HepG2 (cell line): ENCODE results near the gene NDE1. TPM values are rescaled to one million over a fixed set of nuclear protein-coding genes. Genes with fewer than 3 reads are reported as not detected.

Experiments used
- ARID5B ChIP-seq: IDR thresholded peaks from 2 replicates; pipeline ENCODE4 v1.4.0; 2020; ENCODE audit warnings: mild to moderate bottlenecking, missing genetic modification reagents
- DR1 ChIP-seq: sonication (generic); formaldehyde crosslinking; IDR thresholded peaks from 2 replicates; pipeline ENCODE4 v1.8.0; 2021; ENCODE audit warnings: mild to moderate bottlenecking, missing genetic modification reagents, inconsistent platforms
- FLYWCH1 ChIP-seq: sonication (generic); formaldehyde crosslinking; IDR thresholded peaks from 2 replicates; pipeline ENCODE4 v1.8.1; 2023; ENCODE audit warnings: mild to moderate bottlenecking, missing genetic modification reagents
- GABPA ChIP-seq, 2 experiments: IDR thresholded peaks; 2 replicates each; pipeline ENCODE4 v1.6.1; 2011 to 2016; ENCODE audit warnings: low read depth in 2 of 2, low read length in 1 of 2, missing biosample characterization in 1 of 2, missing genetic modification characterization in 1 of 2
- GPBP1L1 ChIP-seq: sonication (generic); formaldehyde crosslinking; IDR thresholded peaks from 2 replicates; pipeline ENCODE4 v1.5.0; 2020; ENCODE audit warnings: mild to moderate bottlenecking, missing genetic modification reagents
- HNRNPLL ChIP-seq: fragments of 200-400 bp; formaldehyde crosslinking; IDR thresholded peaks from 2 replicates; pipeline ENCODE4 v1.6.1; 2017; ENCODE audit warnings: mild to moderate bottlenecking, low read depth, low read length; ENCODE audit not compliant: poor library complexity, severe bottlenecking
- MBNL3 ChIP-seq: fragments of 250-450 bp; sonication (Bioruptor Pico); conservative IDR thresholded peaks from 2 replicates; pipeline ENCODE4 v1.8.0; 2022; ENCODE audit warnings: mild to moderate bottlenecking, inconsistent platforms
- NFIB ChIP-seq: sonication (generic); formaldehyde crosslinking; IDR thresholded peaks from 2 replicates; pipeline ENCODE4 v1.9.0; 2021; ENCODE audit warnings: missing genetic modification reagents, mild to moderate bottlenecking, borderline replicate concordance
- NR2F6 ChIP-seq, 2 experiments: IDR thresholded peaks; 2 replicates each; pipeline ENCODE4 v1.6.1; 2016; ENCODE audit warnings: antibody characterized with exemption in 1 of 2, mild to moderate bottlenecking in 1 of 2
- PRDM4 ChIP-seq: sonication (generic); formaldehyde crosslinking; IDR thresholded peaks from 2 replicates; pipeline ENCODE4 v1.9.0; 2021; ENCODE audit warnings: missing genetic modification reagents, borderline replicate concordance
- RFX3 ChIP-seq: IDR thresholded peaks from 2 replicates; pipeline ENCODE4 v1.6.1; 2016; ENCODE audit warnings: missing biosample characterization, missing genetic modification reagents
- TRAFD1 ChIP-seq: sonication (generic); formaldehyde crosslinking; IDR thresholded peaks from 2 replicates; pipeline ENCODE4 v1.5.1; 2020; ENCODE audit warnings: missing genetic modification reagents, mild to moderate bottlenecking, borderline replicate concordance
- ZC3H13 ChIP-seq: sonication (generic); formaldehyde crosslinking; IDR thresholded peaks from 2 replicates; pipeline ENCODE4 v1.8.1; 2023; ENCODE audit warnings: mild to moderate bottlenecking, missing genetic modification reagents, moderate library complexity
- ZFP36L1 ChIP-seq: sonication (generic); formaldehyde crosslinking; IDR thresholded peaks from 2 replicates; pipeline ENCODE4 v1.8.0; 2022; ENCODE audit warnings: mild to moderate bottlenecking, missing genetic modification reagents, moderate library complexity
- ZFYVE20 ChIP-seq: sonication (generic); formaldehyde crosslinking; IDR thresholded peaks from 2 replicates; pipeline ENCODE4 v1.8.0; 2023; ENCODE audit warnings: low read depth, mild to moderate bottlenecking, moderate library complexity, missing genetic modification reagents, borderline replicate concordance
- ZNF234 ChIP-seq: sonication (generic); formaldehyde crosslinking; conservative IDR thresholded peaks from 2 replicates; pipeline ENCODE4 v1.5.1; 2020; ENCODE audit warnings: mild to moderate bottlenecking, missing genetic modification reagents
- ZNF24 ChIP-seq: fragments of 450-650 bp; IDR thresholded peaks from 2 replicates; pipeline ENCODE4 v1.6.1; 2017; ENCODE audit warnings: antibody characterized with exemption, mild to moderate bottlenecking
- ZNF382 ChIP-seq: sonication (generic); formaldehyde crosslinking; IDR thresholded peaks from 2 replicates; pipeline ENCODE4 v1.5.0; 2020; ENCODE audit warnings: missing genetic modification reagents, mild to moderate bottlenecking, borderline replicate concordance
- ZNF383 ChIP-seq: sonication (generic); formaldehyde crosslinking; IDR thresholded peaks from 2 replicates; pipeline ENCODE4 v1.4.0; 2020; ENCODE audit warnings: missing genetic modification reagents, mild to moderate bottlenecking, borderline replicate concordance
- ZNF616 ChIP-seq: sonication (generic); formaldehyde crosslinking; IDR thresholded peaks from 2 replicates; pipeline ENCODE4 v1.5.0; 2020; ENCODE audit warnings: low read depth, mild to moderate bottlenecking, missing genetic modification reagents
- polyA plus RNA-seq, 8 experiments: library from polyadenylated mRNA; depleted of rRNA in 3 of 8; stranded (reverse) in 7 of 8; unstranded in 1 of 8; fragments of >200 nt; fragmentation: Illumina TruSeq in 4 of 8; extraction: Trizol in 4 of 8; gene quantifications; 2 replicates each; pipeline versions ENCODE4 v1.2.1 to v1.2.3, GENCODE V29; 2011 to 2016; ENCODE audit warnings: low read depth in 4 of 8, missing spikeins in 1 of 8, mixed read lengths in 1 of 8; ENCODE audit not compliant: insufficient read depth in 1 of 8
- total RNA-seq, 5 experiments: library from RNA; depleted of rRNA; stranded (reverse); fragments of >200 nt; fragmentation: Illumina TruSeq; extraction: Trizol; gene quantifications; 2 replicates each; pipeline ENCODE4 v1.2.3, GENCODE V29; 2016; ENCODE audit warnings: low read depth in 1 of 5

Gene NDE1
- total and polyA plus RNA-seq, 2 of the 13 experiments (the other 11 are each of a cell fraction or from before 2014, with no cell fraction given), result 40.9 to 72.5 TPM

GRCh38 chr16:15607700-15608396 is 42.2 kb upstream of the NDE1 start (continued):
- TF ChIP-seq HNRNPLL (no peak), ZC3H13 (CRISPR knock-in tag) (no peak), TRAFD1 (no peak; the same call in 1 of the 2 replicates), NFIB (CRISPR knock-in tag) (no peak), MBNL3 (CRISPR knock-in tag) (no peak), ZFYVE20 (CRISPR knock-in tag) (no peak), GABPA (IDR thresholded peaks at IDR 0.05; ENCODE audit: low read depth, low read length) (no peak), GABPA (CRISPR knock-in tag; IDR thresholded peaks at IDR 0.05; ENCODE audit: low read depth) (no peak), NR2F6 (IDR thresholded peaks at IDR 0.05) (no peak), NR2F6 (CRISPR knock-in tag; IDR thresholded peaks at IDR 0.05) (peak; percentile 47; the same call in 1 of the 2 replicates), ZNF24 (no peak), ZNF616 (CRISPR knock-in tag) (no peak), GPBP1L1 (CRISPR knock-in tag) (no peak), ARID5B (CRISPR knock-in tag) (no peak), ZNF234 (CRISPR knock-in tag) (no peak), RFX3 (CRISPR knock-in tag) (no peak), DR1 (CRISPR knock-in tag) (no peak), ZNF383 (CRISPR knock-in tag) (0 out of 2 replicates have a peak, but pooled peaks have one; percentile 71), FLYWCH1 (CRISPR knock-in tag) (no peak), PRDM4 (CRISPR knock-in tag) (no peak), ZNF382 (no peak), ZFP36L1 (CRISPR knock-in tag) (no peak)
